ENCODE data around the gene CTSD.

The CTSD gene

GRCh38 chr11:1785749-1786413, 22.2 kb upstream of the CTSD start:
- peaks cover under 1% of the 10 kb centered on the region for H3K4me1 Mint-ChIP-seq
- no peak overlapping the region for H3K4me3 Mint-ChIP-seq
- H3K27me3 Mint-ChIP-seq, result no peaks in the 10 kb centered on the region
- ATAC-seq (no peak), DNase-seq (no peak)
- no peak overlapping the region for H3K27ac Mint-ChIP-seq
- H3K9me3 Mint-ChIP-seq, result no peaks in the 10 kb centered on the region

GRCh38 chr11:1784761-1785650, 21.3 kb upstream of the CTSD start:
- Mint-ChIP-seq H3K27ac (peak overlapping the region; percentile 13 to 67), H3K4me3 (no peak overlapping the region), H3K27me3 (no peaks in the 10 kb centered on the region), H3K9me3 (no peaks in the 10 kb centered on the region), H3K4me1 (peaks cover 6% of the 10 kb centered on the region)
- DNase-seq (no peak), ATAC-seq (no peak)

GRCh38 chr11:1783725-1784529, 20.2 kb upstream of the CTSD start:
- no peaks in the 10 kb centered on the region for H3K9me3 Mint-ChIP-seq
- ATAC-seq (no peak), DNase-seq (no peak)
- H3K27ac Mint-ChIP-seq, result peak overlapping the region in 1 of 2 donors; percentile 35
- H3K4me1 Mint-ChIP-seq, result peaks cover 6% of the 10 kb centered on the region
- H3K27me3 Mint-ChIP-seq, result no peaks in the 10 kb centered on the region
- no peak overlapping the region for H3K4me3 Mint-ChIP-seq

- H3K9me3 Mint-ChIP-seq, result no peaks in the 10 kb centered on the region
- H3K27me3 Mint-ChIP-seq, result no peaks in the 10 kb centered on the region
- ATAC-seq (no peak), DNase-seq (no peak)
- H3K4me3 Mint-ChIP-seq, result no peak overlapping the region
- H3K27ac Mint-ChIP-seq, result no peak overlapping the region
- peaks cover 6% of the 10 kb centered on the region for H3K4me1 Mint-ChIP-seq
Observed at GRCh38 chr11:1782831-1783724, 19.4 kb upstream of the CTSD start.

GRCh38 chr11:1782031-1782590, 18.4 kb upstream of the CTSD start:
- Mint-ChIP-seq H3K27me3 (no peaks in the 10 kb centered on the region), H3K9me3 (no peaks in the 10 kb centered on the region), H3K4me1 (peaks cover 6% of the 10 kb centered on the region), H3K4me3 (no peak overlapping the region), H3K27ac (no peak overlapping the region)
- DNase-seq, result no peak
- no peak for ATAC-seq

GRCh38 chr11:1781593-1781975, 17.9 kb upstream of the CTSD start:
- ATAC-seq (no peak), DNase-seq (no peak)
- no peak overlapping the region for H3K4me3 Mint-ChIP-seq
- peaks cover 6% of the 10 kb centered on the region for H3K4me1 Mint-ChIP-seq
- no peaks in the 10 kb centered on the region for H3K27me3 Mint-ChIP-seq
- H3K27ac Mint-ChIP-seq, result no peak overlapping the region
- H3K9me3 Mint-ChIP-seq, result no peaks in the 10 kb centered on the region

GRCh38 chr11:1780700-1781592, 17.2 kb upstream of the CTSD start:
- Mint-ChIP-seq H3K4me1 (peaks cover 6% of the 10 kb centered on the region), H3K27me3 (no peaks in the 10 kb centered on the region), H3K4me3 (no peak overlapping the region), H3K27ac (no peak overlapping the region), H3K9me3 (no peaks in the 10 kb centered on the region)
- DNase-seq (no peak), ATAC-seq (no peak)

- DNase-seq, result no peak
- Mint-ChIP-seq H3K4me1 (peaks cover 6% of the 10 kb centered on the region), H3K4me3 (no peak overlapping the region)
Observed at GRCh38 chr11:1779806-1780699, 16.3 kb upstream of the CTSD start.

GRCh38 chr11:1779034-1779805, 15.5 kb upstream of the CTSD start:
- peak overlapping the region; percentile 35 to 68 for H3K27ac Mint-ChIP-seq
- no peaks in the 10 kb centered on the region for H3K9me3 Mint-ChIP-seq
- peaks cover 6% of the 10 kb centered on the region for H3K4me1 Mint-ChIP-seq
- no peak overlapping the region for H3K4me3 Mint-ChIP-seq
- no peak for ATAC-seq
- H3K27me3 Mint-ChIP-seq, result no peaks in the 10 kb centered on the region
- DNase-seq, result no peak

More at GRCh38 chr11:1779806-1780699, 16.3 kb upstream of the CTSD start:
- Mint-ChIP-seq H3K27me3 (no peaks in the 10 kb centered on the region), H3K27ac (peak overlapping the region; percentile 27 to 37), H3K9me3 (no peaks in the 10 kb centered on the region)
- ATAC-seq, result no peak

- DNase-seq, result no peak
- peaks cover 12% of the 10 kb centered on the region for H3K4me1 Mint-ChIP-seq
- no peak overlapping the region for H3K4me3 Mint-ChIP-seq
- no peaks in the 10 kb centered on the region for H3K27me3 Mint-ChIP-seq
- no peak overlapping the region for H3K27ac Mint-ChIP-seq
- no peaks in the 10 kb centered on the region for H3K9me3 Mint-ChIP-seq
- no peak for ATAC-seq
Observed at GRCh38 chr11:1778141-1778911, 14.6 kb upstream of the CTSD start.

- peak overlapping the region in 1 of 2 donors; percentile 82 for H3K27ac Mint-ChIP-seq
- H3K27me3 Mint-ChIP-seq, result no peaks in the 10 kb centered on the region
- DNase-seq (no peak), ATAC-seq (no peak)
- H3K4me1 Mint-ChIP-seq, result peaks cover 18% of the 10 kb centered on the region
- H3K9me3 Mint-ChIP-seq, result no peaks in the 10 kb centered on the region
- H3K4me3 Mint-ChIP-seq, result no peak overlapping the region
Observed at GRCh38 chr11:1777737-1778136, 14.0 kb upstream of the CTSD start.
